HEK293 (cell line): ENCODE data around the gene NRF1.

Experiments used
- CTCF ChIA-PET: fragments of 350-600 bp; formaldehyde crosslinking; extraction: SDS; loops from one replicate; lab custom pipeline; 2021; ENCODE audit warnings: antibody characterized with exemption; lab: Yijun Ruan, JAX
- POLR2A ChIA-PET: fragments of 300-600 bp; formaldehyde crosslinking; extraction: SDS; loops from one replicate; lab custom pipeline; 2020; ENCODE audit warnings: antibody characterized with exemption, inconsistent platforms; lab: Yijun Ruan, JAX
- H3K27ac ChIP-seq: fragments of 200-500 bp; sonication (Bioruptor generic); 2 replicates; pipeline ENCODE4 v1.5.1; 2014; ENCODE audit warnings: low read depth, low read length, control low read depth, inconsistent platforms; ENCODE audit errors: extremely low read depth
- H3K36me3 ChIP-seq, 2 experiments: fragments of 200-500 bp in 1 of 2; sonication (Bioruptor generic) in 1 of 2; 1 replicate in 1 of 2; 2 replicates in 1 of 2; pipeline ENCODE4 v1.5.1; 2014 to 2017; ENCODE audit warnings: inconsistent platforms in 2 of 2, low read length in 2 of 2; ENCODE audit not compliant: control insufficient read depth in 2 of 2, insufficient read depth in 1 of 2
- H3K4me1 ChIP-seq: fragments of 200-500 bp; sonication (Bioruptor generic); 2 replicates; pipeline ENCODE4 v1.5.1; 2014; ENCODE audit warnings: mild to moderate bottlenecking, low read length, inconsistent platforms; ENCODE audit not compliant: control insufficient read depth, insufficient read depth
- H3K4me3 ChIP-seq: 2 replicates; pipeline ENCODE4 v1.5.1; 2011; ENCODE audit warnings: low read depth, mild to moderate bottlenecking, control low read depth, low read length, moderate library complexity
- H3K9me3 ChIP-seq: fragments of 200-500 bp; sonication (Bioruptor generic); 2 replicates; pipeline ENCODE4 v1.5.1; 2014; ENCODE audit warnings: low read depth, low read length, inconsistent platforms; ENCODE audit not compliant: control insufficient read depth, insufficient read depth
- CTCF ChIP-seq: fragments of 450-650 bp; formaldehyde crosslinking; IDR thresholded peaks from 2 replicates; pipeline ENCODE4 v1.5.1; 2016; ENCODE audit warnings: missing biosample characterization, missing genetic modification characterization
- PRDM1 ChIP-seq: fragments of 450-650 bp; formaldehyde crosslinking; IDR thresholded peaks from 2 replicates; pipeline ENCODE4; 2016; ENCODE audit warnings: missing biosample characterization, missing genetic modification characterization
- PRDM6 ChIP-seq: fragments of 450-650 bp; formaldehyde crosslinking; IDR thresholded peaks from 2 replicates; pipeline ENCODE4 v1.5.1; 2017; ENCODE audit warnings: missing biosample characterization, missing genetic modification characterization
- TCF7L2 ChIP-seq: IDR thresholded peaks from 2 replicates; pipeline ENCODE4 v1.6.1; 2011; ENCODE audit warnings: low read depth, mild to moderate bottlenecking, inconsistent platforms, low read length, moderate library complexity, borderline replicate concordance
- YY2 ChIP-seq: fragments of 450-650 bp; formaldehyde crosslinking; IDR thresholded peaks from 2 replicates; pipeline ENCODE4 v1.5.1; 2016; ENCODE audit warnings: missing biosample characterization, missing genetic modification characterization
- ZBTB1 ChIP-seq: fragments of 450-650 bp; formaldehyde crosslinking; IDR thresholded peaks from 2 replicates; pipeline ENCODE4 v1.5.1; 2016; ENCODE audit warnings: missing biosample characterization, missing genetic modification characterization
- ZBTB17 ChIP-seq: fragments of 450-650 bp; formaldehyde crosslinking; IDR thresholded peaks from 2 replicates; pipeline ENCODE4 v1.5.1; 2016; ENCODE audit warnings: missing biosample characterization, missing genetic modification characterization
- ZBTB20 ChIP-seq: fragments of 450-650 bp; formaldehyde crosslinking; IDR thresholded peaks from 2 replicates; pipeline ENCODE4 v1.5.1; 2016; ENCODE audit warnings: missing biosample characterization, missing genetic modification characterization
- ZNF146 ChIP-seq: fragments of 450-650 bp; formaldehyde crosslinking; IDR thresholded peaks from 2 replicates; pipeline ENCODE4 v1.5.1; 2016; ENCODE audit warnings: missing biosample characterization, missing genetic modification characterization
- ZNF148 ChIP-seq: fragments of 450-650 bp; formaldehyde crosslinking; IDR thresholded peaks from 2 replicates; pipeline ENCODE4 v1.5.0; 2017; ENCODE audit warnings: missing biosample characterization, missing genetic modification characterization, borderline replicate concordance
- ZNF214 ChIP-seq: fragments of 450-650 bp; formaldehyde crosslinking; IDR thresholded peaks from 2 replicates; pipeline ENCODE4 v1.5.1; 2017; ENCODE audit warnings: missing biosample characterization, mild to moderate bottlenecking, missing genetic modification characterization, borderline replicate concordance
- ZNF26 ChIP-seq: fragments of 450-650 bp; formaldehyde crosslinking; IDR thresholded peaks from 2 replicates; pipeline ENCODE4 v1.5.1; 2016; ENCODE audit warnings: missing biosample characterization, missing genetic modification characterization
- ZNF266 ChIP-seq: fragments of 450-650 bp; formaldehyde crosslinking; IDR thresholded peaks from 2 replicates; pipeline ENCODE4 v1.5.1; 2016; ENCODE audit warnings: missing biosample characterization, missing genetic modification characterization, low read depth
- ZNF335 ChIP-seq: fragments of 450-650 bp; formaldehyde crosslinking; conservative IDR thresholded peaks from 2 replicates; pipeline ENCODE4 v1.5.1; 2016; ENCODE audit warnings: missing biosample characterization, missing genetic modification characterization
- ZNF362 ChIP-seq: fragments of 450-650 bp; formaldehyde crosslinking; IDR thresholded peaks from 2 replicates; pipeline ENCODE4 v1.5.1; 2016; ENCODE audit warnings: missing biosample characterization, missing genetic modification characterization
- ZNF610 ChIP-seq: fragments of 450-650 bp; formaldehyde crosslinking; IDR thresholded peaks from 2 replicates; pipeline ENCODE4 v1.5.1; 2016; ENCODE audit warnings: missing biosample characterization, missing genetic modification characterization, borderline replicate concordance
- ZNF654 ChIP-seq: fragments of 450-650 bp; formaldehyde crosslinking; IDR thresholded peaks from 2 replicates; pipeline ENCODE4 v1.5.1; 2016; ENCODE audit warnings: low read depth, missing biosample characterization, missing genetic modification characterization
- ZSCAN23 ChIP-seq: fragments of 450-650 bp; formaldehyde crosslinking; IDR thresholded peaks from 2 replicates; pipeline ENCODE4 v1.5.1; 2016; ENCODE audit warnings: missing biosample characterization, missing genetic modification characterization

NRF1 gene

GRCh38 chr7:129630341-129630740, 18.8 kb downstream of the NRF1 start:
- H3K4me1 ChIP-seq, result peaks cover 6% of the 10 kb centered on the region; the same call in 1 of the 2 replicates
- CTCF ChIA-PET, result interaction anchor here (0.6 to 1.1 kb wide), 6 partner anchors 8 to 1245 kb away, joined by 3 to 7 read pairs (median 4); no protein-coding TSS in a partner anchor
- no peaks in the 10 kb centered on the region for H3K9me3 ChIP-seq
- H3K27ac ChIP-seq, result no peak overlapping the region
- POLR2A ChIA-PET, result interaction anchor here (1.4 kb wide), 1 partner anchor 19 kb away, joined by 3 read pairs; the partner anchor contains the start of gene NRF1
- no peaks in the 10 kb centered on the region; a peak in 1 of 3 replicates for H3K36me3 ChIP-seq
- no peak overlapping the region for H3K4me3 ChIP-seq
- TF ChIP-seq PRDM6, result no peak
- no peak for TF ChIP-seq ZNF610 (tag by site-specific recombination)
- peak; percentile 20; the same call in 1 of the 2 replicates for TF ChIP-seq ZNF335 (tag by site-specific recombination)
- TF ChIP-seq ZNF214 (tag by site-specific recombination), result no peak
- TF ChIP-seq ZBTB17, result no peak

- H3K9me3 ChIP-seq, result no peaks in the 10 kb centered on the region
- CTCF ChIA-PET, result interaction anchor here (0.6 to 1.5 kb wide), 13 partner anchors 10 to 416 kb away, joined by 3 to 9 read pairs (median 3); no protein-coding TSS in a partner anchor
- H3K4me3 ChIP-seq, result no peak overlapping the region
- no peak for TF ChIP-seq TCF7L2
- TF ChIP-seq ZSCAN23 (tag by site-specific recombination), result no peak
- no peak for TF ChIP-seq ZNF362
- no peak for TF ChIP-seq YY2 (tag by site-specific recombination)
- no peak for TF ChIP-seq ZNF26 (tag by site-specific recombination)
- 0 out of 2 replicates have a peak, but pooled peaks have one; percentile 38 for TF ChIP-seq PRDM1 (tag by site-specific recombination)
- peak; percentile 44; the same call in 1 of the 2 replicates for TF ChIP-seq ZNF146 (tag by site-specific recombination)
- H3K27ac ChIP-seq, result no peak overlapping the region
- POLR2A ChIA-PET, result interaction anchor here (0.6 kb wide), 1 partner anchor 22 kb away, joined by 3 read pairs; no protein-coding TSS in a partner anchor
- peaks cover 6% of the 10 kb centered on the region; the same call in 1 of the 2 replicates for H3K4me1 ChIP-seq
- H3K36me3 ChIP-seq, result no peaks in the 10 kb centered on the region; a peak in 1 of 3 replicates
Observed at GRCh38 chr7:129634361-129635034, 23.0 kb downstream of the NRF1 start.

GRCh38 chr7:129635300-129636029, 23.9 kb downstream of the NRF1 start:
- Histone ChIP-seq H3K9me3 (no peaks in the 10 kb centered on the region), H3K4me1 (peaks cover 6% of the 10 kb centered on the region; the same call in 1 of the 2 replicates), H3K4me3 (no peak overlapping the region), H3K27ac (no peak overlapping the region), H3K36me3 (no peaks in the 10 kb centered on the region; a peak in 1 of 3 replicates)
- CTCF ChIA-PET, result interaction anchor here (0.6 to 1.5 kb wide), 13 partner anchors 8 to 417 kb away, joined by 3 to 9 read pairs (median 3); no protein-coding TSS in a partner anchor
- POLR2A ChIA-PET, result interaction anchor here (0.6 kb wide), 1 partner anchor 23 kb away, joined by 3 read pairs; no protein-coding TSS in a partner anchor
- TF ChIP-seq ZBTB20 (tag by site-specific recombination) (no peak), ZNF148 (tag by site-specific recombination) (no peak), ZNF654 (peak; percentile 81), CTCF (tag by site-specific recombination) (peak; percentile 59; the same call in 1 of the 2 replicates), PRDM1 (tag by site-specific recombination) (0 out of 2 replicates have a peak, but pooled peaks have one; percentile 30), ZNF266 (tag by site-specific recombination) (no peak), ZBTB1 (tag by site-specific recombination) (no peak), ZNF335 (tag by site-specific recombination) (peak; percentile 78)
